Skin epidermis (tissue), 12 donors: Measurements from ENCODE around the gene UBA3.

Experiments used
- H3K27ac ChIP-seq, 21 experiments: fragments of 200-600 bp; sonication (generic) in 11 of 21; one replicate each; pipeline ENCODE4 v1.5.0; 2020; ENCODE audit warnings: mild to moderate bottlenecking in 3 of 21, inconsistent platforms in 2 of 21, moderate library complexity in 2 of 21
- H3K4me3 ChIP-seq, 7 experiments: fragments of 200-600 bp; sonication (generic) in 2 of 7; one replicate each; pipeline ENCODE4 v1.5.0; 2020; ENCODE audit warnings: inconsistent platforms in 2 of 7, mild to moderate bottlenecking in 2 of 7, moderate library complexity in 1 of 7

Gene UBA3

DNA sequence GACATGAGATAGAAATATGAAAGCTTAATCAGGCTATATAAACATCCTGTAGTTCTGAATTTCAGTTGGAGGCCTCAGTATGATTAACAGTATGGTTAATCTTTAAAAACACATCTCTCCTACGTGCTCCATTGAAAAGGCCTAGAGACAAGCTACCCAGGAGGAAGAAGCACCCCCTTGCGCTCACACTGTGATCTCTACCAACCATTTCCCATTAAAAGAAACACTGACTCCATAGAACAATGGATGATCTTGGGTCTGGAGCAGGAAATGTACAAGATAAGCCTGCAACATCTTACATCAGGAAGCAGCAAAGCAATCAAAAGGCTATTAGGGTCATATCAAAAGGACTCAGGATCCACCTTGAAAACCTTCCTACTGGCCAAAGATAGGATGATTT, 63.3 kb downstream of the UBA3 start:
- Histone ChIP-seq H3K4me3 (no peak overlapping the region), H3K27ac (no peak overlapping the region)

DNA sequence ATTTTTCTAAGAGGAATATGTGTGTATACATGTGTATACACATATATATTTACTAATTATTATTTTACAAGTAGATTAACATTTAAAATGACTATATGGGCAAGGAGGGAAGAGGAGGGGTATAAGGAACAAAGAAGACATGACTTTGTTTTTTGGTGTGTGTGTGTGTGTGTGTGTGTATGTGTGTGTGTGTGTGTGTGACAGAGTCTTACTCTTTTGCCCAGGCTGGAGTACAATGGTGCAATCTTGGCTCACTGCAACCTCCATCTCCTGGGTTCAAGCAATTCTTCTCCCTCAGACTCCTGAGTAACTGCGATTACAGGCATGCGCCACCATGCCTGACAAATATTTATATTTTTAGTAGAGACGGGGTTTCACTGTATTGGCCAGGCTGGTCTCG, 64.1 kb downstream of the UBA3 start:
- Histone ChIP-seq H3K27ac (no peak overlapping the region), H3K4me3 (no peak overlapping the region)

DNA sequence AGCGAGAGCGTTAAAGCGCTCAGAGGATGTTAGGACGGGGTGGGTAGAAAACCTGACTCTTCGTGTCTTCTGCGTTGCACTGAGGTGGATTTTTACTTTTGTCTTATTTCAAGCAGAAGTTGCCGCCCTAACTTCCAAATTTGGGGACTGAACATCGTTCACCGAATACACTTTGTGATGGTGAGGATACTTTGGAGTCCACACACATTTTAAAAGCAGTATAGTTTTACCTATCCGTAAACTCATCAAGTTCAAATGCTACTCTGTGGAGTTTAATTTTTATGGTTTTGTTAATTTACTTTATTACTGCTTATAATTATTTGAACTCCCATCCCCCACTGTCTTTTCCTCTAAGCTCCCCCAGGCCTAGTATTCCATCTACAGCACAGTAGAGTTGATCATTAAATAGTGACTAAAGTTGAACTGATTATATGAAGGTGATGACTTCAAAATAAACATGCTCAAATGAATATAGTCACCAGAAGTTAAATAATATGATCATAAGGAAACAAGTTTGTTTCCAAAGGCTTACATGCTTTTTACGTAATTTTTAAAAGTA, 66.1 kb downstream of the UBA3 start:
- Histone ChIP-seq H3K27ac (peak overlapping the region; percentile 83 to 98 (median 95)), H3K4me3 (peak overlapping the region; percentile 57 to 92 (median 72))

DNA sequence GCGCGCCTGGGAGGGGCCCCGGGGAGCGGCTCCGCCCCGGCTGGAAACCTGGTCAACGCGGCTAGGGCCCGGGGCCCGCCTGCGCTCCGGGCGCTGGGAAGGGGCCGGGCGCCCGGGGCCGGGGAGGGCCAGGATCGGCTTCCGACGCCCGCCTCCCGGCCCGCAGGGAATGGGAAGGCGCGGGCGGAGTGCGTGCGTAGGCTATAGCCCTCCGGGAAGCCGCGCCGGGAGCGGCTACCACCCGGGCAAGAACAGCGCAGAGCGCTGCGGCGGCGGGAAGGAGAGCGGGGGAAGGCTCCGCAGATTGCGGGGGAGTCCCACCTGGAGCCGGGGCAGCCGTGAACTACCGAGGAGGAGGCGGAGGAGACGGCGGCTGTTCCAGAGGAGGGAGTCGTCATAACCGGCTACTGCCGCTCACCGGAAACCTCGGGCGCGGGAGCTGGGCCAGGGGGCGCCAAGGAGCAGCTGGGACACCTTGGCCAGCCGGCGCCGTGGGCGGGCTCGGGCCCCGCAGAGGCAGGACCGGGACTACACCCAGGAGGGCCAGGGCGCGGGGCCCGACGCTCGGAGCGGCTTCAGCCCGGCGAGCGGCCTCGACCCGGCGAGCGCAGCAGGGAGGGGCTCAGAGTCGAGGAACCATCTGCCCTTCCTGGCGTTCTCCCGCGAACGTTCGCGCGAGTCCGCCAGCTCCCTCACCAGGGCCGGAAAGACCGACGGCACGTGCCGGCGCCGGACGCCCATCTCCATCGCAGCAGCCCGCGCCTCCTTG, 66.7 kb downstream of the UBA3 start, which contains the start of gene EOGT:
TSS of gene EOGT (minus strand) at position 432 of the 769 bp plus-strand sequence. CDS start 3,838 bp downstream, outside the sequence.
- H3K4me3 ChIP-seq = peak within 1 kb of the TSS; percentile 57 to 92 (median 72)
- peak within 1 kb of the TSS; percentile 83 to 98 (median 95) for H3K27ac ChIP-seq

DNA sequence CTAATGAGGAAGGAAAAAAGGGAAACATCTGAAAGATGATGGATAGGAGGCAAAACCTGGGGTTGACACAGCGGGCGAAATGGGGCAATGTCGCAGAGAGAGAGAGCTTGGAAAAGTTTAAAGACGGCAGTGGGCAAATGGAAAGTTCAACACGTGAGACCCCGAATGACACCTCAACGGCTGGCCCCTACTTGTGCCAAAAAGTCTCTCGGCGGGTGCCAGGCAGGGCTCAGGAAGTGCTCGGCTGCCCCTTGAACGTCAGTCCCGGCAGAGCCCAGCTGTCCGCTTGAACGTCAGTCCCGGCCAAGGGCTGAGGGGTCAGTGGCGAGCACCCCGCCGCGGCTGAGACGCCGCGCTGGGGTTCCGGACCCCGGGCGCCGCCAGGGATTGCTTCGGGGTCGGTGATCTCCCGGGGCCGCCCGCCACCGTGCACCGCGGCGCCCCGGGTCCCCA, 67.3 kb downstream of the UBA3 start:
- Histone ChIP-seq H3K4me3 (peak overlapping the region; percentile 57 to 92 (median 72)), H3K27ac (peak overlapping the region; percentile 83 to 98 (median 95))

DNA sequence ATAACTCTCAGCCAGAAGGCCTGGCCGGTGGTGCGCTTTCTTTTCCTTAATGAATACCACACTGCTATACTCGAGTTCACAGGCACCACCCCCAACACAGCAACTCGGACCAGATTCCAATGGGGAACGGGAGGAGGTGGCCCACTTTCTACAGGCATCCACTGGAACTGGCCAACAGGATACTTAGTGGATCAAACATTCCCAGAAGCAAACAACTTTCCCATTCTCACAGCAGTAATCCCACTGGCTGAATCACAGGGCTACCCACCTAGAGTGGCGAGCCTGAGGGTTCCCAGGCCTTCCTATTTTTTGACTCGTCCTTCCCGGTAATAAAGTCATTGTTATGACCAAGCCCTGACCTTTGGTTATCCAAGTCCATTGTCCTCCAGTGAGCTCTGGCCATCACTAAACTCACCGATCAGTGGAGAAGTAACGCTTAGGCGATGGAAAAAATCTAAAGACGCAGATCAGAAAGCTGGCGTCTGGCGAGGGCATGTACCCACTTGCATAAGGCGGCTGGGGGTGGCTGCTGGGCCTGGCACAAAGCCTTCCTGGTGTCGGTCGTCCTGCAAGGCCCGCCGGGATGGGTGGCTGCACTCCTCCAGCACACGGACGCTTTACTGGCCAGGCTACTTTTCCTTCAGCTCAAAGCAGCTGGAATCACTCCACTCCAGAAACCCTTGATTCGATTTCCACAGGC, 67.9 kb downstream of the UBA3 start:
- Histone ChIP-seq H3K4me3 (peak overlapping the region; percentile 57 to 92 (median 72)), H3K27ac (peak overlapping the region in 20 of 21 experiments; percentile 83 to 98 (median 96))

DNA sequence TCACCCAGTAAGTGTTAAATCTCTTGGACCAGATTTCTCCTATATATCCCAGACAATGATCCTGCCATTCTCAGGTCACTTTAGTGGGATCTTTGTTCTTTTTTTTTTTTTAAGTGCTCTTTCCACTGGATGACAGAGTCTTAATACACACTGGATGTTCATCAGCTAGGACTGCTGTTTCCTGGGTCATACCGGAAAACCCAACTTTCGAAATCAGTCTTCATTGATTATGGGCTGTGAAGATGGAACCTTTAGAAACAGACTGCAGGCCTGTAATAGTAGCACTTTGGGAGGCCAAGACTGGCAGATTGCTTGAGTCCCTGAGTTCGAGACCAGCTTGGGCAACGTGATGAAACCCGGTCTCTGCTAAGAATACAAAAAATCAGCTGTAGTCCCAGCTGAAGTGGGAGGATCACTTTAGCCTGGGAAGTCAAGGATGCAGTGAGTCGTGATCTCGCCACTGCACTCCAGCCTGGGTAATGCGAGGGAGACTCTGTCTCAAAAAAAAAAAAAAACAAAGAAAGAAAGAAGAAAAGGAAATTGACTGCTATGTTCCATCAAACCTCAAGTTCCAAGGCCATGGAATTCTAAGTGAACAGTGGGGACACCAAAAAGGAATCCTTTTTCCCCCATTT, 69.0 kb downstream of the UBA3 start:
- Histone ChIP-seq H3K27ac (peak overlapping the region in 7 of 21 experiments; percentile 91 to 98 (median 95)), H3K4me3 (no peak overlapping the region)

DNA sequence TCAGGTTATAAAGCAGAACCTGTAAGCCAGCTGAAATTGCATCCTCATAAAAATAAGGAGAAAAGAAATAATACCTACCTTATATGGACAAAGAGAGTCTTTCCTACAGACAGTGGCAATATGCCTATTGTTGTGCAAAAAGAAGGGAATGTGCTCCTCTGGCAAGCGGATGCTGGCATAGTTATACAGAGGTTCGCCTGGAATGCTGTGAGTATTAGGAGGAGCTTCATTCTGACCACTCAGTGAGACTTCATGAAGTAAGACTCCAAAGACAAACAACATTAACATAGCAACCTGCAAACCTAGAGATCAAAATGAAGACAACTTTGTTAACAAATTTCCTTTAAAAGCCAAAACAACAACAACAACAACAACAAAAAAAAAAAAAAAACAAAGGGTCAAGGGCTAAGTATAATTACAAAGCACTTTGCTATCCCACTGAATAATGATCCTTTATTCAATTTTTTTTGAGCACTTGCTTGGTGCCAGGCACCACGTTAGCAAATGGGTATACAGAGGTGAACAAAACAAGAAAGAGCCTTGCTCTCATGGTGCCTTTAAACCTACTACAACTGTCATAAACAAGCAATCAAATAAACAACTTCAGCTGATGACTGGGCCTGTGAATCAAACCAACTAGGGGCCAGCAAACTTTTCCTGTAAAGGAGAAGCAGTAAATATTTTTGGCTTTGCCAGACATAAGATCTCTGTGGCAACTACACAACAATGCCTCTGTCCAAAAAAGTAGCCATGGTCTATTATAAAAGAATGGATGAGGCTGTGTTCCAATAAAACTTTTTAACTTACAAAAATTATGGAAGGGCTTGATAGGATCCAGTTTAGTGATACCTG, 70.4 kb downstream of the UBA3 start:
- H3K27ac ChIP-seq = peak overlapping the region in 7 of 21 experiments; percentile 12 to 59 (median 18)
- H3K4me3 ChIP-seq = no peak overlapping the region

DNA sequence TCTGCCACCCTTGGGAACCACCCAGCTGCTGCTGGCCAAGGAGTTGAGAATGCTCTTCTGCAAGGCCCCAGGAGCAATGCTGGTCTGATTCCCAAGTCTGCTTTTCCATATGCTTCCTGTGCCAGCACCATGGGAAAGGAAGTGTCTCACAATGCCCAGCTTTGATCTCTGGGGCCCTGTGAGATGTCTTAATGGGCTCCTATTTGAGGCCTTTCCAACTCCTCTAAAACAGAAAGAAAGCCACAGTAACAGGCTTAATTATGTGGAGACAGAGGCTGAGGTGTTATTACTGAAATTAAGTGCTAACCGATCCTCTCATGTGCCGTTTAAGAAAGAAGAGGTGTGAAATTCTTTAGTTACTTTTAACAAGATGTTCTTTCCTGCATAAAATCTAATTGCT, 71.2 kb downstream of the UBA3 start:
- peak overlapping the region in 8 of 21 experiments; percentile 12 to 63 (median 32) for H3K27ac ChIP-seq

DNA sequence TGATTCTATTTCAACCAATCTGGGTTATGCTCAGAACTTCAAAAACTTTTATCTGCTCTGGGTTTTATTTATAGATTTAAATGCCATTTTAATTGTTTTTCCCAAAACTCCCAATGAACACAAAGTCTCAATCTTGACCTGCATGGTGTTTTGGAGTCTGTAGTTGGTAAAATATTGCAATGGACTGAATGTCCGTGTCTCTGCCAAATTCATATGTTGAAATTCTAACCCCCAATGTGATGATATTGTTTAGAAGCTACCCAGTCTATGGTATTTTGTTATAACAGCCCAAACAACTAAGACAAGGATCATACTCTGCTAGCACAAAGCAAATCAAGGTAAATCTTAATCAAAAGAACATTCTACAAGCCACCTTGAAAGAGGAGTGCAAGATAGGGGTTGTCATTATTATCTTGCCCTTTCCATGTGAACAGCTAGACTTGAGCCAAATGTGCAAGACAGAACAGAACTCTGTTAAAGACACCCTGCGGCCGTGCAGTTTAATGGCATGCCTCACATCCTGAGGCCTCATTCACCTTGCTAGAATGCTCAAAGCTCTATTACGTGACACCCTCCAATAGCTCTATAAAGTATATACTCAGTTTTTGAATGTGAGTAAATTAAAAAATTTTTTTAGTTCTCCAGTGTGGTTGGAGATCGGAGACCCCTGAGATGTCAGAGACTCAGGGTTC, 74.2 kb downstream of the UBA3 start:
- Histone ChIP-seq H3K27ac (no peak overlapping the region), H3K4me3 (no peak overlapping the region)

More for the DNA sequence above, 71.2 kb downstream of the UBA3 start:
- H3K4me3 ChIP-seq = no peak overlapping the region

DNA sequence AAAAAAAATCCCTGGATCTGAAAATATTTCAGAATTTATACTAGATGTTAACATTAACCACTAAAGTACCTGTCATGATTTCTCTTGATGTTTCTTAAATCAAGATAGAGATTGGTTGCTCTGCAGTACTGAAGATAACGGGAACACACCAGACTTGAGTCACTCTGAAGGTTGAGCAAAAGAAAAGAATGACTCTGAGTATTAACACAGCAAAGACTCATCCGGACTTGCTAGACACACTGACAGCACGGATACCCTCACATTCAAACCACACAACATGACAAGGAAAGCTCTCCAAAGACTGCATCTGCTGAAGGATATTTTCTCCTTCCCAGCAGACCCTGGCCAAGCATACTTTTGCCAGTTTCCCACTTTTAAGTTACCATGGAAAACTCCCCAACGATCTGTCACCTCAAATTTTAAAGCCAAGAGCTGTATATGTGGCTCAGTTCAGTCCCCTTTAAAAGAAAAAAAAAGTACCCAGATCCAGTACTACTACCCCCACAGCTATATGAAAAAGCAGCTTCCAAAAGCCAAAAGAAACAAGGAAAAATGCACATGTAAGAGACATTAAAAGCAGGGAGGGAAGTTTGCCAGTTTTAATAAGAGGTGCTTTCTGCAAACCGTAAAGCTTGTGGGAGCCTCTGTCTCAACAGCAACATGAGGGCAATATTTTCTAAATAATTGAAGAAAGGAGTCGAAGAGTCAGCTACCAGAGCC, 74.9 kb downstream of the UBA3 start:
- H3K4me3 ChIP-seq = no peak overlapping the region
- no peak overlapping the region for H3K27ac ChIP-seq
